Neutrophil (primary cell): ENCODE results near the gene LRRK2.
A peak's percentile ranks its signal among the peaks of the same experiment; 100 is the strongest.

Source experiments
- H3K27ac ChIP-seq: fragments of 200-600 bp; sonication (generic); 2 replicates; pipeline ENCODE4 v1.5.1; 2016; ENCODE audit warnings: mild to moderate bottlenecking, moderate library complexity
- H3K27me3 ChIP-seq: fragments of 200-600 bp; sonication (generic); 2 replicates; pipeline ENCODE4 v1.6.0; 2016; ENCODE audit warnings: mild to moderate bottlenecking
- H3K36me3 ChIP-seq: fragments of 200-600 bp; sonication (generic); 2 replicates; pipeline ENCODE4 v1.5.1; 2017
- H3K4me1 ChIP-seq, 2 experiments: fragments of 200-600 bp in 1 of 2; sonication (generic) in 1 of 2; 1 replicate in 1 of 2; 2 replicates in 1 of 2; pipeline versions ENCODE4 v1.5.1 to v1.6.1; 2013 to 2016; ENCODE audit warnings: low read depth in 1 of 2, low read length in 1 of 2, mild to moderate bottlenecking in 1 of 2, moderate library complexity in 1 of 2; ENCODE audit not compliant: control insufficient read depth in 1 of 2, insufficient read depth in 1 of 2
- H3K4me3 ChIP-seq, 2 experiments: fragments of 200-600 bp in 1 of 2; sonication (generic) in 1 of 2; 1 replicate in 1 of 2; 2 replicates in 1 of 2; pipeline ENCODE4 v1.5.1; 2013 to 2016; ENCODE audit warnings: low read depth in 1 of 2, low read length in 1 of 2, mild to moderate bottlenecking in 1 of 2, moderate library complexity in 1 of 2
- H3K9me3 ChIP-seq: fragments of 200-600 bp; sonication (generic); 2 replicates; pipeline ENCODE4 v1.5.1; 2016
- TF ChIP-seq, protein P1 (sequence below): fragments of 200-600 bp; sonication (generic); IDR thresholded peaks from 2 replicates; pipeline ENCODE4 v1.5.1; 2016; ENCODE audit warnings: antibody characterized with exemption

LRRK2 gene

DNA sequence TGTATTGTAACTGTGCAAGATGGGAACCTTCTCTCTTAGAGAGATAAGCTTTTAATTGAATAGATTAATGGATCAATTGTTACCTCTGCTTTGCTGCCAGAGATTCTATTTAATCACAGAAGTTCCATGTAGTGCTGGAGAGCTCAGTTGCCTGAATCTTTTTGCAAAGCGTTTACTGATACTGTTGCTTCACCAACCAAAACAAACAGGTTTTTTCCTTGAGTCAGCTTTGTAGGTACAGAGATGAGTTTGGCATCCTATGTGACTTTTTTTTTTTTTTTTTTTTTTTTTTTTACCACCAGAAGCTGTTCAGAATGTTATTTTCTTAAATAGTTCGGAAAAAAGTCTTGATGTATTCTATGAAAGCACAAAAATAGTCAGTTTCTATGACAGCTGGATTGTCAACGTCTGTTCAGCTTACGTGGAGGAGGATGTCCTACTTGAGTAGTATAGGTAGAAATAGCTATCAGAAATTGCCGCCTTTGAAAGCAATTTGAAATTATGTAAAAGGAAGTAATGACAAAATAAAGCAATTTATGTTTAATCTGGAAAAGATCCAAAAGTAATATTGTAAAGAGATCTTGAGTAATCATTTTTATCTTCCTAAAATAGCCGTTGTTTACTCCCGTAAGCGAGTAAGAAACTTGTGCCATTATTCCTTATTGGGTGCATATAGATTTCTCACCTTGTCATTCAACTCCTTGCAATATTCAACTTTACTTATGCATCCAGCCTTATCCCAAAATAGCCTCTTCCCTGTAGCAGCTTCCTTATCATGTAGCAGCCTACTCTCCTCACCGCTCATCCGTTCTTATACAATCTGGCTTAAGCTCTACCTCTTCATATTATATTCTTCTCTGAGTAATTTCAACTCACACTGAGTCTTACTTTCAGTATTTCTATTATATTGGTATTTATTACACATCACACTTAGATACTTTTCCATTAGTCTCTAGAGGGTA, 5.2 kb downstream of the LRRK2 start:
- Histone ChIP-seq H3K27ac (peak overlapping the region; percentile 44), H3K4me1 (peaks cover 50 to 60% of the 10 kb centered on the region in 2 experiments), H3K27me3 (no peaks in the 10 kb centered on the region), H3K4me3 (peak overlapping the region in 1 of 2 experiments; percentile 89), H3K9me3 (no peaks in the 10 kb centered on the region), H3K36me3 (peaks cover 76% of the 10 kb centered on the region)
- TF ChIP-seq, protein P1, sequence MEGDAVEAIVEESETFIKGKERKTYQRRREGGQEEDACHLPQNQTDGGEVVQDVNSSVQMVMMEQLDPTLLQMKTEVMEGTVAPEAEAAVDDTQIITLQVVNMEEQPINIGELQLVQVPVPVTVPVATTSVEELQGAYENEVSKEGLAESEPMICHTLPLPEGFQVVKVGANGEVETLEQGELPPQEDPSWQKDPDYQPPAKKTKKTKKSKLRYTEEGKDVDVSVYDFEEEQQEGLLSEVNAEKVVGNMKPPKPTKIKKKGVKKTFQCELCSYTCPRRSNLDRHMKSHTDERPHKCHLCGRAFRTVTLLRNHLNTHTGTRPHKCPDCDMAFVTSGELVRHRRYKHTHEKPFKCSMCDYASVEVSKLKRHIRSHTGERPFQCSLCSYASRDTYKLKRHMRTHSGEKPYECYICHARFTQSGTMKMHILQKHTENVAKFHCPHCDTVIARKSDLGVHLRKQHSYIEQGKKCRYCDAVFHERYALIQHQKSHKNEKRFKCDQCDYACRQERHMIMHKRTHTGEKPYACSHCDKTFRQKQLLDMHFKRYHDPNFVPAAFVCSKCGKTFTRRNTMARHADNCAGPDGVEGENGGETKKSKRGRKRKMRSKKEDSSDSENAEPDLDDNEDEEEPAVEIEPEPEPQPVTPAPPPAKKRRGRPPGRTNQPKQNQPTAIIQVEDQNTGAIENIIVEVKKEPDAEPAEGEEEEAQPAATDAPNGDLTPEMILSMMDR = no peak

DNA sequence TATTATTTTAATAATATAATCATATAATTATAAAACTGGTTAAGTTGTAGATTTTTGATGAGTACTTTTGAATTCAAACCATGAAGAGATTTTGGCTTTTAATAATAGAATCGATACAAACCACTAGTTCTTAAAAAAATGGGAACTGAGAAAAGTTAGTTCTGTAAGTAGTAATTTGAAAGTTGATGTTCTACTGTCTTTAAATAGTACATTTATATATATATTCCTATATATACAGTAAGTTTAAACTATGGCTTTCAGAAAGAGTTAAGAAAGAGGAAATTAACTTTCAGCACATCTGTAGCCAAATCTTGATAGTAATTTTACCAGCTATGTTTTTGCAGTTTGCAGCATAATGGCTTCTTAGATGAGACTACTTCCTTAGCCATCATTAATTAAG, 7.8 kb downstream of the LRRK2 start:
- H3K4me3 ChIP-seq = no peak overlapping the region
- H3K27ac ChIP-seq = peak overlapping the region; percentile 58
- TF ChIP-seq, protein P1 = no peak

DNA sequence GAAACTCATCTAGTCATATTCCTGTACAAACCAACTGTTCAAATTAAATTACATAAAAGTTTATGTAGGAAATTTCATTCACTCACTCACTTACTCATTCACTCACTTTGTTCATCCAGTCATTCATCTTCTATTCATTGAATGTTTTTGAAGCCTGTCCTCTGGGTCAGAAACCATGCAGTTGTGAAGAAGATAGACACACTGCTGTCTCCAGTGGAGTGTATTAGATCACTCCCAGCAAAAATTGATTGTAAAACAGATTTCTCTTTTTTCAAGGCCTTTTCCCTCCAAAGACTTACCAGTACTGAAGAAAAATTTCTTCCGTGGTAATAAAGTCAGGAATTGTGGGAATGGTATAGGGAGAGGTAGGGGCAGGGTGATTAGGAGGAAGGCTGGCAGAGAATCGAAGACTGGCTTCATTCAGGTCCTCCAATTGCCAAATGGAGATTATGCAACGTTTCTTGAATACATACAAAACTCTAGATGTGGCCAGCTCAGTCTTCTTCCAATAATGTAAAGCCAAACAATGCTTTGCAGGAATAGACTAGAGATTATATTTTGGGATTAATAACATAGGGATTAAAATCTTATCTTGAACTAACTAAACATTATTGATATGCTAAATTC, 9.1 kb downstream of the LRRK2 start:
- Histone ChIP-seq H3K27me3 (no peaks in the 10 kb centered on the region), H3K4me1 (peaks cover 28 to 51% of the 10 kb centered on the region in 2 experiments), H3K4me3 (no peak overlapping the region), H3K36me3 (peaks cover 93% of the 10 kb centered on the region), H3K9me3 (no peaks in the 10 kb centered on the region), H3K27ac (peak overlapping the region; percentile 58)
- TF ChIP-seq, protein P1 = no peak

More for the DNA sequence above, 7.8 kb downstream of the LRRK2 start:
- H3K36me3 ChIP-seq = peaks cover 90% of the 10 kb centered on the region
- H3K27me3 ChIP-seq = no peaks in the 10 kb centered on the region
- no peaks in the 10 kb centered on the region for H3K9me3 ChIP-seq
- peaks cover 41 to 55% of the 10 kb centered on the region in 2 experiments for H3K4me1 ChIP-seq

DNA sequence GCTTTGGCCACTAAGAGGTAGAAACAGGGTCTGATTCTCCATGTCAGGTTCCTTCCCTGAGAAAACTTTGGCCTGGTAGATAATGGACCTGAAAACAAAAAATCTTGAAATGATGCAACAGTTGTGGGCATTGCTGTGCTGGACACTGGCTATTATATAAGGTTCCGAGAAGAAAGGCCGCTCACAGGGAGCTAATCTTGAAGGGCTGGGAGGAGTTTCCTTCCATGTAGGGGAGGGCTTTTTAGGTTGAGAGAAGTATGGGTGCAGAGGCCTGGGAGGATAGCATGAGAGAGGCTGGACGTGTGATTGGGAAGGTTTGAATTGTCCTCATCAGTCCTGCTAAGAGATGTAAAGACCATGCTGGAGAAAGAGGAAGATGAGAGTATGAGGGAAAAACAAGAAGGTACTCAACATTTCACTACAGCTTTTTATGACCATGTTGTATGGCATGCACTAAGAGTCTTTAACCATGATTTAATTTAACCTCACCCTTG, 11.6 kb downstream of the LRRK2 start:
- Histone ChIP-seq H3K9me3 (no peaks in the 10 kb centered on the region), H3K27ac (peak overlapping the region; percentile 45), H3K27me3 (no peaks in the 10 kb centered on the region), H3K4me1 (peaks cover 8 to 37% of the 10 kb centered on the region in 2 experiments), H3K4me3 (no peak overlapping the region), H3K36me3 (peaks cover 98% of the 10 kb centered on the region)
- TF ChIP-seq, protein P1 = no peak

DNA sequence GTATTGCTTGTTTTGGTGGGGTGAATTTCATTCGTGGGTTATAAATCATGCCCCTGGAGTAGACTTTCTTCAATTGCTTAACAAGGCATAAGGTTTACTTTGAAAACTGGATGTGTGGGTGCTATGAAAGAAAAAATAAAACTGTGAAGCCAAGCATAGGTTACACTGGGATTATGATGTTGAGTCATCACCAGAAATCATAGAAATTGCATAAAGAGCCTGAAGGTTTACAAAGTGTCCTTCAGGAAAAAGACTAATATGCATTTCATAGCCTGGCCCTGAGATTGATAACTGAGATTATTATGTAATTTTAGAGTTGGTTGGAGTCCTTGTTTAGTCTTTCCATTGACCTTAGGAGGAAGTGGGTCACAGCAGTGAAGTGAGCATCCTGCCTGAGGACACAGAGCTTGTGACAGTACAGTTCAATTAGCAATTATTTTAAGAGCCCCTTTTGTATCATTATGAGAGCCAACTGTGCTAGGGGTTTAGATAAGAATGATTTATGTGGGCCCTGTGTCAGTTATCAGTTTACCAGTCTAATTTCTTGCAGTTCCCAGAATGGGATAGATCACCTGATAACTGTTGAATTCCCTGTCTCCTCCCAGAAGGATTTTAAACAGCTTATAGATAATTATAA, 13.6 kb downstream of the LRRK2 start:
- Histone ChIP-seq H3K27ac (peak overlapping the region; percentile 41), H3K36me3 (peaks cover 98% of the 10 kb centered on the region), H3K4me3 (no peak overlapping the region), H3K9me3 (no peaks in the 10 kb centered on the region), H3K4me1 (peaks cover 8 to 26% of the 10 kb centered on the region in 2 experiments), H3K27me3 (no peaks in the 10 kb centered on the region)
- TF ChIP-seq, protein P1 = no peak
